Lower lobe of right lung (tissue), 2 donors: ENCODE results near the gene SLC25A39. TPM values are rescaled to one million over a fixed set of nuclear protein-coding genes. Genes with fewer than 3 reads are reported as not detected.

ENCODE experiments used
- ATAC-seq, 2 donors: fragments of 200-7000 bp; cut with Tn5 transposase; one replicate each; pipeline ENCODE4 v1.9.1; 2020 to 2022; ENCODE audit warnings: mild to moderate bottlenecking in 2 of 2, moderate library complexity in 2 of 2
- DNase-seq: peaks from one replicate; pipeline ENCODE4 v3.0.0-alpha.2; 2020
- H3K27ac ChIP-seq: fragments of 200-600 bp; one replicate; pipeline ENCODE4 v1.8.0; 2022
- H3K27me3 ChIP-seq: fragments of 200-600 bp; one replicate; pipeline ENCODE4 v1.8.0; 2022; ENCODE audit warnings: low read depth
- H3K36me3 ChIP-seq: fragments of 200-600 bp; one replicate; pipeline ENCODE4 v1.8.0; 2022; ENCODE audit warnings: mild to moderate bottlenecking
- H3K4me1 ChIP-seq: fragments of 200-600 bp; one replicate; pipeline ENCODE4 v1.8.0; 2022
- H3K4me3 ChIP-seq: fragments of 200-600 bp; one replicate; pipeline ENCODE4 v1.8.0; 2022; ENCODE audit warnings: mild to moderate bottlenecking
- H3K9me3 ChIP-seq: fragments of 200-600 bp; one replicate; pipeline ENCODE4 v1.8.0; 2022
- intact Hi-C: fragments of 100-400 bp; cut with DNase I; formaldehyde crosslinking; loops from one replicate; pipeline ENCODE4 v1.11.0; 2022
- total RNA-seq: library from RNA; stranded (reverse); fragmentation: NEBNext Ultra II Directional; extraction: Animal tissue kit (Norgen Biotek cat#: 25700); gene quantifications from one replicate; pipeline ENCODE4 v1.2.1, GENCODE V29; 2021
- TF ChIP-seq, protein P1 (sequence below): fragments of 200-600 bp; IDR thresholded peaks from one replicate; pipeline ENCODE4 v1.8.0; 2022; ENCODE audit warnings: antibody characterized with exemption, mild to moderate bottlenecking
- donor health status: DM: no; HTN: yes; CAD: no; lungs with severe emphysema.

SLC25A39 gene
- total RNA-seq, 1 donor from 2014 or later = 76.1 TPM

DNA sequence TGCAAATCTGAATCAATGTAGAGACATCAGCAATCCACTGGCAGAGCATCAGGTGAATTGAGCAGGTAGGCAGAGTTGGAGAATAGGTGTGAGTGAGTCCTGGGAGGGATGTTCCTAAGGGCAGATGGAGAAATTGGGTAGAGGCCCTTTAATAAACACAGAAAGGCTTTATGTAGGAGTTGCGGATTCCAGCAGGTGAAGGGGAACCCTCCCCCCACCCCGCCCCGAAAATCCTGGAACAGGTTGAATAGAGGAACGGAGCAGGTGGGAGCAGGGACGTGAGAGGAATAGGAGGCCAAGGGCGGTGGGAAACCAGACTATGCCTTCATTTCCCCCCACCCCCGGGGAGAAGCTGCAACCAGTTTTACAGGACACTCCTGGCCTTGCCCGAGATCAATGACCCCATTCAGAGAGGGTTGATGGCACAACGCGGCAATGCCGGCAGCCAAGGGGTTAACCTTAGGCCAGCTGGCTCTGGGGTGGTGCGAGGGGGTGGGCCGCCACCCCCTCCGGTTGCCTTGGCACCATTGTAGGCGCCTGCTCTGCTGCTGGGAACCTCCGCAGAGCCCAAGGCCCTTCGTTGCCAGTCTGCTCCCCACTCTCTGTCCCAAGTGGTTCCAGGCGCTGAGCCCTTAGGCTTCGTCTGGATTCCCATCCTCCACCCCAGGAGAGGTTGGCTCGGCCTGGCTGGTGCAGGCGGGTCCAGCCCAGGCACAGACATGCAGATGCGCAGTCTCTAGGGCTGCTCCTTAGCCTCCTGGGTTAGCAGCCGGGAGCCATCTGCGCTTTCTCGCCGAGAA, 17.0 kb downstream of the SLC25A39 start:
- H3K9me3 ChIP-seq = no peaks in the 10 kb centered on the region
- DNase-seq = no peak
- peak overlapping the region; percentile 57 for H3K4me3 ChIP-seq
- TF ChIP-seq, protein P1, sequence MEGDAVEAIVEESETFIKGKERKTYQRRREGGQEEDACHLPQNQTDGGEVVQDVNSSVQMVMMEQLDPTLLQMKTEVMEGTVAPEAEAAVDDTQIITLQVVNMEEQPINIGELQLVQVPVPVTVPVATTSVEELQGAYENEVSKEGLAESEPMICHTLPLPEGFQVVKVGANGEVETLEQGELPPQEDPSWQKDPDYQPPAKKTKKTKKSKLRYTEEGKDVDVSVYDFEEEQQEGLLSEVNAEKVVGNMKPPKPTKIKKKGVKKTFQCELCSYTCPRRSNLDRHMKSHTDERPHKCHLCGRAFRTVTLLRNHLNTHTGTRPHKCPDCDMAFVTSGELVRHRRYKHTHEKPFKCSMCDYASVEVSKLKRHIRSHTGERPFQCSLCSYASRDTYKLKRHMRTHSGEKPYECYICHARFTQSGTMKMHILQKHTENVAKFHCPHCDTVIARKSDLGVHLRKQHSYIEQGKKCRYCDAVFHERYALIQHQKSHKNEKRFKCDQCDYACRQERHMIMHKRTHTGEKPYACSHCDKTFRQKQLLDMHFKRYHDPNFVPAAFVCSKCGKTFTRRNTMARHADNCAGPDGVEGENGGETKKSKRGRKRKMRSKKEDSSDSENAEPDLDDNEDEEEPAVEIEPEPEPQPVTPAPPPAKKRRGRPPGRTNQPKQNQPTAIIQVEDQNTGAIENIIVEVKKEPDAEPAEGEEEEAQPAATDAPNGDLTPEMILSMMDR = no peak
- no peaks in the 10 kb centered on the region for H3K36me3 ChIP-seq
- H3K27me3 ChIP-seq = peaks cover 36% of the 10 kb centered on the region
- ATAC-seq = peak; percentile 66 to 73
- H3K27ac ChIP-seq = no peak overlapping the region
- peaks cover 19% of the 10 kb centered on the region for H3K4me1 ChIP-seq
- intact Hi-C loops = no loop called here

DNA sequence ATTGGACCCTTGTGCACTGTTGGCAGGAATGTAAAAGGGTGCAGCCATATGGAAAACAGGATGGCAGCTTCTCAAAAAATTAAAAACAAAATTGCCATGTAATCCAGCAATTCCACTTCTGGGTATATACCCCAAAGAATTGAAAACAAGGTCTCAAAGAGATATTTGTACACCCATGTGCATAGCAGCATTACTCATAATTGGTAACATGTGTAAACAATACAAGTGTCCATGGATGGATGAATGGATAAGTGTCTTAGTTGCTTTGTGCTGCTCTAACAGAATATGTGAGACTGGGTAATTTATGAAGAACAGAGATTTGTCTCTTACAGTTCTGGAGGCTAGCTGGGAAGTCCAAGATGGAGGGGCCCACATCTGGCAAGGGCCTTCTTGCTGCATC, 20.0 kb downstream of the SLC25A39 start:
- Histone ChIP-seq H3K4me3 (no peak overlapping the region), H3K36me3 (no peaks in the 10 kb centered on the region), H3K4me1 (peaks cover 19% of the 10 kb centered on the region), H3K27me3 (peaks cover 40% of the 10 kb centered on the region), H3K27ac (no peak overlapping the region), H3K9me3 (no peaks in the 10 kb centered on the region)
- DNase-seq = no peak
- intact Hi-C loops = no loop called here
- TF ChIP-seq, protein P1 = no peak
- no peak for ATAC-seq

DNA sequence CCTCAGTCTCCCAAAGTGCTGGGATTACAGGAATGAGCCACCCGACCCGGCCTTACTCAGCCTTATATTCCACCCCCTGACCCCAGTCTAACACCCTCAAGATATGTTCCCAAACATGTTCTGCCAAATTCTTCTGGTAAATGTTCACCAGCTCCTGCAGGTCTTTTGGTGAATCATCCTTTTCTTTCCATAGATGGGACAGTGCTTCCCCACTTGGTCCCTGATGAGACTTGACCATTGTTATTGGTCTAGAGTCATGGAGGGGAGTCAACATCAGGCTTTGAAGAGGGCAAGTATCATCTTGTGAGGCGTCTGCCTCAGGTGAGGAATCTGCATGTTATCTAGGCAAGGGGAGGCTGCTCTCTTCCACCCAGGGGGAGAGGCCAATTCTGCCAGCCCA, 26.6 kb downstream of the SLC25A39 start:
- Histone ChIP-seq H3K27ac (no peak overlapping the region), H3K27me3 (peaks cover 9% of the 10 kb centered on the region), H3K36me3 (no peaks in the 10 kb centered on the region), H3K4me1 (no peaks in the 10 kb centered on the region), H3K4me3 (no peak overlapping the region), H3K9me3 (no peaks in the 10 kb centered on the region)
- intact Hi-C loops = no loop called here
- ATAC-seq (no peak), DNase-seq (no peak)
- TF ChIP-seq, protein P1 = no peak

DNA sequence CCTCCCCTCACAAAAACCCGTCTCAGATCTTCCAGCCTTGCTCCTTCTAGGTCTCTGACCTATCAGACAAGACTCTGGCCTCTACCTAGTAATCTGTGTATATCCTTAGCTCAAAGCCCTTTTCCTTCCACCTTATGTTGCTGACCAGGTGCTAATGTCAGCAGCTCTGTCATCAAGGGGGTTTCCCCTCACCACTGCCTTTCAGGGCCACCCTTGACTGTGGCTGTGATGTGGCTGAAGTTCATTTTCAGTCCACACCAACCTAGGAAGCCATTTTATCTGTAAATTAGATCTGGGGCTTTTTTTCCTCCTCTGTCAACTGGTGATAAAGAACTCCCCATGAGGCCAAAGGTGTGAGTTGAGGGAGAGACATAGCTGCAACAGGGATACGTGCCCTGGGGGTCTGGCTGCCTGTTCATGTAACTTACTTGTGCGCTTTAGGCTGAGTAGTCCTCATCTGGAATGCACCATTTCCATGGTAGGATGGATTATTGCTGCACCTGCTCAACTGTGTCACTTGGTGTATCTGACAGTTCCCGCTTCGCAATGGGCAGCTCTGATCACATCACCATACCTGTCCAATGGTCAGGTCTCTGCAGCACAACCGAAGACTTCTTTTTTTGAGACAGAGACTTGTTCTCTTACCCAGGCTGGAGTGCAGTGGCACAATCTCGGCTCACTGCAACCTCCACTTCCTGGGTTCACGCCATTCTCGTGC, 31.0 kb downstream of the SLC25A39 start:
- intact Hi-C loops = no loop called here
- Histone ChIP-seq H3K4me1 (no peaks in the 10 kb centered on the region), H3K9me3 (no peaks in the 10 kb centered on the region), H3K27me3 (peaks cover 3% of the 10 kb centered on the region), H3K27ac (no peak overlapping the region), H3K4me3 (no peak overlapping the region), H3K36me3 (no peaks in the 10 kb centered on the region)
- DNase-seq = no peak
- no peak for ATAC-seq
- TF ChIP-seq, protein P1 = no peak

DNA sequence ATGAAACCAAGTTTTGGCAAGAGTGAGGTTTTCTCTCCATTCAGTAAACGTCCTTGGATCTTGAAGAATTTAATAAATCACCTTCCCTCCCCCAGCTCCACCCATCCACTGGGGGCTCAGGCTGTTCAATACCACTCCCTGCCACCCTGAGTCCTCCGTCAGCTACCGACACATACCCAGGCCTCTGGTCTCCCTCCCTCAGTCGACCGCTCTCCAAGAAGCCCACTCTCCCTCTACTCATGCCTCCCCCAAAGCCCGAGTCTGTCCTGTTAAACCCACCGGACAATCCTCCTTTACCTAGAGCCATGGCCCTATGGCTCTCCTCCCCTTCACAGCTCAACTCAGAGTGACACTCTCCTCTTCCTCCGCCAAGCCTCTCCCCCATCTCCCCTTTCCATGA, 37.0 kb downstream of the SLC25A39 start:
- H3K4me3 ChIP-seq = no peak overlapping the region
- ATAC-seq (peak in 1 of 2 donors; percentile 29), DNase-seq (no peak)
- H3K27me3 ChIP-seq = no peaks in the 10 kb centered on the region
- intact Hi-C loops = no loop called here
- TF ChIP-seq, protein P1 = no peak
- no peaks in the 10 kb centered on the region for H3K4me1 ChIP-seq
- H3K36me3 ChIP-seq = no peaks in the 10 kb centered on the region
- H3K9me3 ChIP-seq = no peaks in the 10 kb centered on the region
- no peak overlapping the region for H3K27ac ChIP-seq
